Measurements from ENCODE around the gene MYEOV. TPM values are rescaled to one million over a fixed set of nuclear protein-coding genes. Genes with fewer than 3 reads are reported as not detected.

Gene MYEOV
- total and polyA plus RNA-seq, 2 of the 8 experiments (the other 6 are each of a cell fraction or from before 2014, with no cell fraction given): 0.44 to 0.67 TPM

- Histone ChIP-seq H2AK5ac (ENCODE audit: low read depth, low read length) (no peak overlapping the region), H2BK15ac (ENCODE audit: low read length) (no peak overlapping the region), H3K9me3 (ENCODE audit: insufficient read depth in 2 of 2, low read depth in 1 of 2, low read length in 1 of 2) (no peaks in the 10 kb centered on the region; a peak in 1 of 4 replicates), H2BK20ac (ENCODE audit: low read length) (no peak overlapping the region), H4K20me1 (replicated peaks in 1 of 2; ENCODE audit: control insufficient read depth in 1 of 2, insufficient read depth in 2 of 2, low read length in 2 of 2) (peaks cover 0 to 3% of the 10 kb centered on the region in 2 experiments), H2BK120ac (replicated peaks; ENCODE audit: low read depth, low read length) (no peak overlapping the region), H4K8ac (ENCODE audit: extremely low read depth, insufficient read depth, low read length) (no peak overlapping the region), H4K91ac (replicated peaks; ENCODE audit: insufficient read length, low read length) (no peak overlapping the region), H2BK12ac (ENCODE audit: low read depth, low read length) (no peak overlapping the region), H3K23ac (ENCODE audit: insufficient read length) (no peak overlapping the region), H2AFZ (ENCODE audit: low read length) (no peak overlapping the region), H3K27me3 (replicated peaks in 1 of 4; ENCODE audit: control insufficient read depth in 3 of 4, extremely low read depth in 1 of 4, insufficient read depth in 3 of 4, low read length in 3 of 4) (no peaks in the 10 kb centered on the region; a peak in 2 of 7 replicates), H3K79me2 (ENCODE audit: control insufficient read depth in 1 of 2, insufficient read depth in 2 of 2, low read length in 2 of 2) (no peaks in the 10 kb centered on the region), H3K56ac (replicated peaks; ENCODE audit: insufficient read length, low read depth, low read length) (no peak overlapping the region), H3K23me2 (ENCODE audit: low read depth, low read length) (peaks cover 8% of the 10 kb centered on the region), H3K4me2 (ENCODE audit: insufficient read depth in 1 of 2, low read depth in 2 of 2, low read length in 2 of 2) (no peak overlapping the region), H3K9ac (replicated peaks in 1 of 4; ENCODE audit: extremely low read depth in 1 of 4, low read depth in 3 of 4, low read length in 3 of 4) (no peak overlapping the region), H3K36me3 (ENCODE audit: control insufficient read depth in 2 of 4, insufficient read depth in 4 of 4, low read length in 3 of 4) (no peaks in the 10 kb centered on the region), H3K14ac (ENCODE audit: insufficient read length) (no peak overlapping the region), H3K4me3 (ENCODE audit: extremely low read depth in 1 of 4, insufficient read depth in 2 of 4, low read depth in 3 of 4, low read length in 4 of 4) (no peak overlapping the region), H2BK5ac (ENCODE audit: low read depth, low read length) (no peak overlapping the region), H3K79me1 (ENCODE audit: low read depth, low read length) (no peaks in the 10 kb centered on the region), H3K18ac (ENCODE audit: extremely low read depth, low read length) (no peak overlapping the region), H3K27ac (ENCODE audit: low read depth, low read length) (no peak overlapping the region), H3K4ac (replicated peaks; ENCODE audit: insufficient read length, low read depth, low read length) (no peak overlapping the region), H4K5ac (ENCODE audit: insufficient read length, low read depth, low read length) (no peak overlapping the region), H3K4me1 (replicated peaks in 1 of 4; ENCODE audit: control insufficient read depth in 3 of 4, insufficient read depth in 4 of 4, low read length in 3 of 4) (no peaks in the 10 kb centered on the region; a peak in 1 of 7 replicates)
- CTCF ChIA-PET (ENCODE audit: partially characterized antibody): interaction anchor here (5.3 kb wide), 1 partner anchor 13 kb away, joined by 24 read pairs; the partner anchor contains the start of gene MYEOV
- POLR2A ChIA-PET (ENCODE audit: partially characterized antibody): no interaction called here
- TF ChIP-seq RNF2 (IDR thresholded peaks at IDR 0.05; ENCODE audit: borderline replicate concordance, low read depth, low read length, missing control alignments, poor library complexity, severe bottlenecking): no peak
- no peak for TF ChIP-seq SRF (IDR thresholded peaks at IDR 0.05; ENCODE audit: low read depth, low read length)
- TF ChIP-seq SP4 (IDR thresholded peaks at IDR 0.05; ENCODE audit: low read length): no peak
- no peak for TF ChIP-seq SAP30 (IDR thresholded peaks at IDR 0.05; ENCODE audit: insufficient read depth, insufficient replicate concordance, low read length)
- TF ChIP-seq YY1 (IDR thresholded peaks at IDR 0.05; ENCODE audit: low read depth, low read length): no peak
- TF ChIP-seq BACH1 (IDR thresholded peaks at IDR 0.05; ENCODE audit: low read length): no peak
- TF ChIP-seq ATF3 (IDR thresholded peaks at IDR 0.05; ENCODE audit: insufficient read depth, low read depth, low read length): no peak
- no peak for FAIRE-seq
- 71% methylated on average over 2 of the region's 2 CpGs; no CpG with 5 or more reads in 1 of the 2 experiments for WGBS, 2 experiments (ENCODE audit: extremely low coverage in 1 of 2, insufficient coverage in 1 of 2, insufficient read length in 1 of 2, insufficient replicate concordance in 2 of 2, low coverage in 1 of 2, low lambda C conversion rate in 2 of 2, missing lambda C conversion rate in 1 of 2)
- DNase-seq (ENCODE audit: low read depth in 1 of 2, low spot score in 2 of 2): no peak
These were observed 13.5 kb upstream of the MYEOV start for GRCh38 chr11:69280451-69280850.

Measured in H1 (cell line).